Measurements from ENCODE around the gene RBBP8NL.

- TF ChIP-seq EHMT2 (IDR thresholded peaks at IDR 0.05; ENCODE audit: low read depth) (no peak), HDAC2 (IDR thresholded peaks at IDR 0.05) (no peak), RFX5 (IDR thresholded peaks at IDR 0.05) (no peak), ESRRA (IDR thresholded peaks at IDR 0.05; ENCODE audit: borderline replicate concordance, low read length) (no peak), SREBF2 (IDR thresholded peaks at IDR 0.05) (no peak), CTCF (IDR thresholded peaks at IDR 0.05) (no peak), EP300 (IDR thresholded peaks at IDR 0.05) (no peak), MAZ (IDR thresholded peaks at IDR 0.05; ENCODE audit: borderline replicate concordance, low read depth, low read length) (no peak)
These were observed 49.6 kb downstream of the RBBP8NL start for GRCh38 chr20:62377615-62378178.
